Measurements from ENCODE around the gene C1S. TPM values are rescaled to one million over a fixed set of nuclear protein-coding genes. Genes with fewer than 3 reads are reported as not detected.

C1S gene
- total RNA-seq, 1 donor from 2014 or later, result 2.1 TPM

DNA sequence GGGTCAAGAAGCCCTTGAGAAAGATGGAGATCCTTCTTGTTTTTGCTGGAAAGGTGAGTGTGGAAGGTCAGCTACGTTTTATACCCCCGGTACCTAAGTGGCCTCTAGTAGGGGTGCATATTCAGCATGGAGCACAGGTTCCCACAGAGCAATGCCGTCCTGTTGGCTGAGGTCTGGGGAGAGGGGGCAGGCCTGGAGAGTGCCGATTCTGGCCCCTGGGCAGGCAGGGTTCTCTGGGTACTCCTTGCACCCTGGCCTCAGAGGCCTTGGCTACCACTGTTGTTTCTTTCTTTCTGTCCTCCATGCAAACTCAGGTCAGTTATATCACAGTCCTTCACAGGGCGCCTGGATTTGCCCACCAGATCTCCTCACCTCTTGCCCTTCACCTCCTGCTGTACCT is 59.6 kb downstream of the C1S start:
- H3K27me3 ChIP-seq, result no peaks in the 10 kb centered on the region
- H3K36me3 ChIP-seq, result no peaks in the 10 kb centered on the region
- TF ChIP-seq EZH2 (IDR thresholded peaks at IDR 0.05) (no peak), EZH2phosphoT487 (IDR thresholded peaks at IDR 0.05) (no peak)
- TF ChIP-seq, protein P1, sequence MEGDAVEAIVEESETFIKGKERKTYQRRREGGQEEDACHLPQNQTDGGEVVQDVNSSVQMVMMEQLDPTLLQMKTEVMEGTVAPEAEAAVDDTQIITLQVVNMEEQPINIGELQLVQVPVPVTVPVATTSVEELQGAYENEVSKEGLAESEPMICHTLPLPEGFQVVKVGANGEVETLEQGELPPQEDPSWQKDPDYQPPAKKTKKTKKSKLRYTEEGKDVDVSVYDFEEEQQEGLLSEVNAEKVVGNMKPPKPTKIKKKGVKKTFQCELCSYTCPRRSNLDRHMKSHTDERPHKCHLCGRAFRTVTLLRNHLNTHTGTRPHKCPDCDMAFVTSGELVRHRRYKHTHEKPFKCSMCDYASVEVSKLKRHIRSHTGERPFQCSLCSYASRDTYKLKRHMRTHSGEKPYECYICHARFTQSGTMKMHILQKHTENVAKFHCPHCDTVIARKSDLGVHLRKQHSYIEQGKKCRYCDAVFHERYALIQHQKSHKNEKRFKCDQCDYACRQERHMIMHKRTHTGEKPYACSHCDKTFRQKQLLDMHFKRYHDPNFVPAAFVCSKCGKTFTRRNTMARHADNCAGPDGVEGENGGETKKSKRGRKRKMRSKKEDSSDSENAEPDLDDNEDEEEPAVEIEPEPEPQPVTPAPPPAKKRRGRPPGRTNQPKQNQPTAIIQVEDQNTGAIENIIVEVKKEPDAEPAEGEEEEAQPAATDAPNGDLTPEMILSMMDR (IDR thresholded peaks at IDR 0.05), result no peak
- no peak overlapping the region for H3K4me3 ChIP-seq
- no peaks in the 10 kb centered on the region for H3F3A ChIP-seq (ENCODE audit: low read depth)
- no peak overlapping the region for H2AFZ ChIP-seq (replicated peaks)
- peaks cover 19% of the 10 kb centered on the region for H3K27me3 Mint-ChIP-seq (ENCODE audit: insufficient read depth, low read depth)
- H3K4me1 Mint-ChIP-seq, result peaks cover 13% of the 10 kb centered on the region
- no peaks in the 10 kb centered on the region for H4K20me1 ChIP-seq (ENCODE audit: low read depth)
- no peaks in the 10 kb centered on the region for H3K9me3 ChIP-seq (ENCODE audit: low read depth)
- no peak overlapping the region for H3K9ac ChIP-seq
- no peaks in the 10 kb centered on the region for H3K79me2 ChIP-seq (ENCODE audit: low read depth)
- H3K4me2 ChIP-seq, result no peak overlapping the region
- H3K4me1 ChIP-seq, result no peaks in the 10 kb centered on the region
- no peak overlapping the region for H3K27ac ChIP-seq
- H3K36me3 Mint-ChIP-seq, result no peaks in the 10 kb centered on the region
- no peak overlapping the region for H3K4me3 Mint-ChIP-seq
- H3K27ac Mint-ChIP-seq, result no peak overlapping the region
- H3K9me3 Mint-ChIP-seq, result no peaks in the 10 kb centered on the region
- DNase-seq (ENCODE audit: low spot score), result no peak

Small RNA genes lying within 50 kb of the gene (small RNA-seq; reads per million reads assigned to genes)
- gene AC006512.1 (not detected), gene RNU6-485P (not detected)

Other genes starting within 250 kb of the C1S start
- gene GPR162, start 238.9 kb upstream of the C1S start, total RNA-seq (ENCODE audit: low replicate concordance), result 10.0 and 27.6 TPM in 2 replicates
- 14.1 and 52.6 TPM in 2 replicates for gene P3H3, start 232.3 kb upstream of the C1S start, total RNA-seq (ENCODE audit: low replicate concordance)
- 2.7 and 7.6 TPM in 2 replicates for gene GNB3, start 219.8 kb upstream of the C1S start, total RNA-seq (ENCODE audit: low replicate concordance)
- gene CDCA3, start 209.4 kb upstream of the C1S start, total RNA-seq (ENCODE audit: low replicate concordance), result 62.1 and 73.5 TPM in 2 replicates
- gene USP5, start 208.6 kb upstream of the C1S start, total RNA-seq (ENCODE audit: low replicate concordance), result 60.9 and 101 TPM in 2 replicates
- 1,038 and 1,695 TPM in 2 replicates for gene TPI1, start 193.2 kb upstream of the C1S start, total RNA-seq (ENCODE audit: low replicate concordance)
- 0.65 and 6.6 TPM in 2 replicates for gene SPSB2, start 187.4 kb upstream of the C1S start, total RNA-seq (ENCODE audit: low replicate concordance)
- gene LRRC23, start 155.9 kb upstream of the C1S start, total RNA-seq (ENCODE audit: low replicate concordance), result 4.1 and 5.2 TPM in 2 replicates
- gene ENO2, start 146.1 kb upstream of the C1S start, total RNA-seq (ENCODE audit: low replicate concordance), result 82.2 and 136 TPM in 2 replicates
- 8.9 and 28.7 TPM in 2 replicates for gene ATN1, start 132.8 kb upstream of the C1S start, total RNA-seq (ENCODE audit: low replicate concordance)
- gene RNU7-1, start 116.9 kb upstream of the C1S start, total RNA-seq (ENCODE audit: low replicate concordance), result not detected in 2 replicates
- gene C12orf57, start 116.7 kb upstream of the C1S start, total RNA-seq (ENCODE audit: low replicate concordance), result 314 and 399 TPM in 2 replicates
- gene PTPN6, start 109.4 kb upstream of the C1S start, total RNA-seq (ENCODE audit: low replicate concordance), result 4.4 and 6.0 TPM in 2 replicates
- gene PHB2, start 90.1 kb upstream of the C1S start, total RNA-seq (ENCODE audit: low replicate concordance), result 214 and 291 TPM in 2 replicates
- 27.3 and 32.0 TPM in 2 replicates for gene EMG1, start 89.8 kb upstream of the C1S start, total RNA-seq (ENCODE audit: low replicate concordance)
- gene LPCAT3, start 42.2 kb upstream of the C1S start, total RNA-seq (ENCODE audit: low replicate concordance), result 18.1 and 32.6 TPM in 2 replicates
- 3.3 and 8.8 TPM in 2 replicates for gene C1R, start 31.7 kb downstream of the C1S start, total RNA-seq (ENCODE audit: low replicate concordance)
- gene C1RL, start 48.5 kb downstream of the C1S start, total RNA-seq (ENCODE audit: low replicate concordance), result 18.3 and 32.2 TPM in 2 replicates
- not detected in 2 replicates for gene RBP5, start 68.2 kb downstream of the C1S start, total RNA-seq (ENCODE audit: low replicate concordance)
- gene CLSTN3, start 69.7 kb downstream of the C1S start, total RNA-seq (ENCODE audit: low replicate concordance), result 24.0 and 36.9 TPM in 2 replicates
- gene PEX5, start 129.0 kb downstream of the C1S start, total RNA-seq (ENCODE audit: low replicate concordance), result 20.2 and 46.1 TPM in 2 replicates
- not detected in 2 replicates for gene ACSM4, start 243.4 kb downstream of the C1S start, total RNA-seq (ENCODE audit: low replicate concordance)

Measured in neural progenitor cell (in vitro differentiated cells).